Lung (tissue), 12 donors: ENCODE measurements around the gene PHYKPL. TPM values are rescaled to one million over a fixed set of nuclear protein-coding genes. Genes with fewer than 3 reads are reported as not detected.

Experiments
- ATAC-seq: fragments of 200-7000 bp; cut with Tn5 transposase; one replicate; pipeline ENCODE4 v1.9.1; 2020; ENCODE audit warnings: moderate number of reproducible peaks; ENCODE audit not compliant: insufficient read depth, low FRiP score
- DNase-seq, 3 donors: peaks; one replicate each; pipeline ENCODE4 v3.0.0-alpha.2; 2013 to 2017
- H3K27ac ChIP-seq, 2 donors: one replicate each; pipeline ENCODE4 v1.5.1; 2013; ENCODE audit warnings: mild to moderate bottlenecking in 2 of 2, moderate library complexity in 2 of 2, control low read depth in 1 of 2, inconsistent platforms in 1 of 2, low read depth in 1 of 2, low read length in 1 of 2
- H3K27me3 ChIP-seq, 3 donors: one replicate each; pipeline ENCODE4 v1.5.1; 2013; ENCODE audit warnings: low read length in 2 of 3; ENCODE audit not compliant: control insufficient read depth in 3 of 3, insufficient read depth in 3 of 3
- H3K36me3 ChIP-seq, 4 donors: one replicate each; pipeline ENCODE4 v1.5.1; 2013; ENCODE audit warnings: low read length in 4 of 4, mild to moderate bottlenecking in 1 of 4, moderate library complexity in 1 of 4; ENCODE audit not compliant: control insufficient read depth in 4 of 4, insufficient read depth in 4 of 4
- H3K4me1 ChIP-seq, 5 donors: one replicate each; pipeline ENCODE4 v1.5.1; 2013; ENCODE audit warnings: low read length in 5 of 5, mild to moderate bottlenecking in 2 of 5, moderate library complexity in 1 of 5; ENCODE audit not compliant: control insufficient read depth in 5 of 5, insufficient read depth in 5 of 5
- H3K4me3 ChIP-seq: one replicate; pipeline ENCODE4 v1.5.1; 2013; ENCODE audit warnings: mild to moderate bottlenecking, control low read depth, moderate library complexity
- H3K9ac ChIP-seq, 2 donors: one replicate each; pipeline ENCODE4 v1.5.1; 2013; ENCODE audit warnings: low read length in 2 of 2, control low read depth in 1 of 2; ENCODE audit not compliant: insufficient read depth in 1 of 2
- H3K9me3 ChIP-seq, 4 donors: one replicate each; pipeline ENCODE4 v1.5.1; 2013; ENCODE audit warnings: low read length in 3 of 4, mild to moderate bottlenecking in 1 of 4, moderate library complexity in 1 of 4; ENCODE audit not compliant: control insufficient read depth in 4 of 4, insufficient read depth in 3 of 4
- CTCF ChIP-seq: IDR thresholded peaks from 2 replicates; pipeline ENCODE4 v1.5.1; 2012; ENCODE audit warnings: mild to moderate bottlenecking; ENCODE audit errors: control extremely low read depth, extremely low read depth
- WGBS, 2 donors: extraction: QIAGEN DNeasy Blood & Tissue Kit; methylation state at CpG; one replicate each; pipeline ENCODE4 v1.1.7; 2013; 5-methylcytosine and 5-hydroxymethylcytosine counted together
- polyA plus RNA-seq, 2 donors: library from polyadenylated mRNA; stranded (reverse); fragments of 200-250 nt; gene quantifications; one replicate each; pipeline ENCODE4 v1.2.1, GENCODE V29; 2013
- total RNA-seq, 2 donors: library from RNA; depleted of rRNA in 1 of 2; stranded (reverse); fragments of >200 nt in 1 of 2; gene quantifications; one replicate each; pipeline ENCODE4 v1.2.1, GENCODE V29; 2014 to 2021
- donor health status: control.
- donor health status: control.
- donor health status: Bipolar disorder and iron deficiency.
- donor health status: healthy.
- donor health status: DM: yes; HTN: yes; CAD: no.

The PHYKPL gene
- total and polyA plus RNA-seq, 4 donors: 49.7 to 100 (median 75.8) TPM

GRCh38 chr5:178165581-178165980 lies 67.0 kb downstream of the PHYKPL start:
- WGBS, 2 donors: 39 to 58% methylated on average over 38 of the region's 38 CpGs

GRCh38 chr5:178163772-178164735 lies 68.5 kb downstream of the PHYKPL start:
- Histone ChIP-seq H3K27me3 (peaks cover 0 to 20% (median 6%) of the 10 kb centered on the region in 3 donors), H3K36me3 (no peaks in the 10 kb centered on the region), H3K4me1 (peaks cover 0 to 6% (median 0%) of the 10 kb centered on the region in 5 donors), H3K4me3 (no peak overlapping the region), H3K27ac (no peak overlapping the region), H3K9me3 (peaks cover 0 to 2% (median 0%) of the 10 kb centered on the region in 4 donors), H3K9ac (no peak overlapping the region)
- ATAC-seq: peak; percentile 98
- peak; percentile 75 to 84 (median 76) for DNase-seq
- WGBS, 2 donors: 12% methylated on average over 33 of the region's 33 CpGs
- peak; percentile 99 for TF ChIP-seq CTCF

More at GRCh38 chr5:178165581-178165980, 67.0 kb downstream of the PHYKPL start:
- no peak overlapping the region for H3K9ac ChIP-seq
- DNase-seq (no peak), ATAC-seq (no peak)
- TF ChIP-seq CTCF: no peak
- H3K27ac ChIP-seq: no peak overlapping the region
- no peak overlapping the region for H3K4me3 ChIP-seq
- peaks cover 0 to 6% (median 0%) of the 10 kb centered on the region in 5 donors for H3K4me1 ChIP-seq
- H3K36me3 ChIP-seq: no peaks in the 10 kb centered on the region
- H3K9me3 ChIP-seq: peaks cover 0 to 2% (median 0%) of the 10 kb centered on the region in 4 donors
- H3K27me3 ChIP-seq: peaks cover 0 to 20% (median 7%) of the 10 kb centered on the region in 3 donors

- H3K27ac ChIP-seq: no peak overlapping the region
- no peak for TF ChIP-seq CTCF
- ATAC-seq (no peak), DNase-seq (no peak)
- peaks cover 0 to 2% (median 0%) of the 10 kb centered on the region in 4 donors for H3K9me3 ChIP-seq
- WGBS, 2 donors: 84 to 86% methylated on average over 9 of the region's 9 CpGs
- H3K27me3 ChIP-seq: peaks cover 0 to 20% (median 5%) of the 10 kb centered on the region in 3 donors
- H3K9ac ChIP-seq: no peak overlapping the region
- no peaks in the 10 kb centered on the region for H3K36me3 ChIP-seq
- H3K4me1 ChIP-seq: peaks cover 0 to 6% (median 0%) of the 10 kb centered on the region in 5 donors
- no peak overlapping the region for H3K4me3 ChIP-seq
These were observed 70.1 kb downstream of the PHYKPL start for GRCh38 chr5:178162481-178162880.
